ENCODE results near the gene DPYSL4.

The DPYSL4 gene

GRCh38 chr10:132166216-132166950 is 20.4 kb upstream of the DPYSL4 start:
- Histone ChIP-seq H3K36me3 (ENCODE audit: control insufficient read depth, low read length) (no peaks in the 10 kb centered on the region), H3K9me3 (ENCODE audit: control insufficient read depth, insufficient read depth, low read length) (no peaks in the 10 kb centered on the region), H4K20me1 (ENCODE audit: control insufficient read depth, insufficient read depth, low read depth, low read length) (no peaks in the 10 kb centered on the region), H3K4me3 (ENCODE audit: low read length) (no peak overlapping the region), H3K27ac (ENCODE audit: low read depth, low read length) (no peak overlapping the region), H3F3A (ENCODE audit: control insufficient read depth, insufficient read depth) (0 out of 2 replicates have a peak, but pooled peaks cover 5% of the 10 kb centered on the region), H3K79me2 (ENCODE audit: control insufficient read depth, low read length) (no peaks in the 10 kb centered on the region), H3K27me3 (ENCODE audit: control insufficient read depth, low read length) (no peaks in the 10 kb centered on the region), H3K9me2 (replicated peaks; ENCODE audit: control insufficient read depth, low read length) (no peaks in the 10 kb centered on the region), H3K4me2 (ENCODE audit: low read length) (no peak overlapping the region), H3K4me1 (ENCODE audit: control insufficient read depth, low read length) (peaks cover 20% of the 10 kb centered on the region)
- TF ChIP-seq CTCF (IDR thresholded peaks at IDR 0.05; ENCODE audit: low read depth, low read length, poor library complexity, severe bottlenecking): no peak

GRCh38 chr10:132167041-132167674 is 19.6 kb upstream of the DPYSL4 start:
- Histone ChIP-seq H3K36me3 (ENCODE audit: control insufficient read depth, low read length) (no peaks in the 10 kb centered on the region), H3K79me2 (ENCODE audit: control insufficient read depth, low read length) (no peaks in the 10 kb centered on the region), H3K9me3 (ENCODE audit: control insufficient read depth, insufficient read depth, low read length) (no peaks in the 10 kb centered on the region), H3K4me3 (ENCODE audit: low read length) (no peak overlapping the region), H3K9me2 (replicated peaks; ENCODE audit: control insufficient read depth, low read length) (no peaks in the 10 kb centered on the region), H4K20me1 (ENCODE audit: control insufficient read depth, insufficient read depth, low read depth, low read length) (no peaks in the 10 kb centered on the region), H3K27me3 (ENCODE audit: control insufficient read depth, low read length) (no peaks in the 10 kb centered on the region), H3F3A (ENCODE audit: control insufficient read depth, insufficient read depth) (0 out of 2 replicates have a peak, but pooled peaks cover 4% of the 10 kb centered on the region), H3K4me1 (ENCODE audit: control insufficient read depth, low read length) (peaks cover 13% of the 10 kb centered on the region), H3K4me2 (ENCODE audit: low read length) (no peak overlapping the region), H3K27ac (ENCODE audit: low read depth, low read length) (no peak overlapping the region)
- TF ChIP-seq CTCF (IDR thresholded peaks at IDR 0.05; ENCODE audit: low read depth, low read length, poor library complexity, severe bottlenecking) (no peak), EZH2phosphoT487 (IDR thresholded peaks at IDR 0.05; ENCODE audit: borderline replicate concordance, low read length) (no peak)

- Histone ChIP-seq H4K20me1 (ENCODE audit: control insufficient read depth, insufficient read depth, low read depth, low read length) (no peaks in the 10 kb centered on the region), H3K4me3 (ENCODE audit: low read length) (no peak overlapping the region), H3K36me3 (ENCODE audit: control insufficient read depth, low read length) (no peaks in the 10 kb centered on the region), H3K9me3 (ENCODE audit: control insufficient read depth, insufficient read depth, low read length) (no peaks in the 10 kb centered on the region), H3K27me3 (ENCODE audit: control insufficient read depth, low read length) (no peaks in the 10 kb centered on the region), H3K9me2 (replicated peaks; ENCODE audit: control insufficient read depth, low read length) (no peaks in the 10 kb centered on the region), H3K79me2 (ENCODE audit: control insufficient read depth, low read length) (no peaks in the 10 kb centered on the region), H3F3A (ENCODE audit: control insufficient read depth, insufficient read depth) (no peaks in the 10 kb centered on the region), H3K4me1 (ENCODE audit: control insufficient read depth, low read length) (peaks cover 5% of the 10 kb centered on the region), H3K4me2 (ENCODE audit: low read length) (no peak overlapping the region), H3K27ac (ENCODE audit: low read depth, low read length) (no peak overlapping the region)
- TF ChIP-seq EZH2phosphoT487 (IDR thresholded peaks at IDR 0.05; ENCODE audit: borderline replicate concordance, low read length): no peak
- TF ChIP-seq CTCF (IDR thresholded peaks at IDR 0.05; ENCODE audit: low read depth, low read length, poor library complexity, severe bottlenecking): no peak
Observed at GRCh38 chr10:132167976-132168375, 18.8 kb upstream of the DPYSL4 start.
